SJCRH30 (cell line): Measurements from ENCODE around the gene ISG20L2. TPM values are rescaled to one million over a fixed set of nuclear protein-coding genes. Genes with fewer than 3 reads are reported as not detected.

Source experiments
- DNase-seq, 2 experiments: peaks; one replicate each; pipeline ENCODE4 v3.0.0-alpha.2; 2015 to 2020
- H3K27ac ChIP-seq: fragments of 250-450 bp; sonication (Bioruptor Pico); 2 replicates; pipeline ENCODE4 v1.5.1; 2020; ENCODE audit warnings: mild to moderate bottlenecking, moderate library complexity
- H3K27me3 ChIP-seq: fragments of 250-450 bp; sonication (Bioruptor Pico); 2 replicates; pipeline ENCODE4 v1.5.1; 2020; ENCODE audit warnings: mild to moderate bottlenecking, moderate library complexity
- H3K36me3 ChIP-seq: fragments of 250-450 bp; sonication (Bioruptor Pico); 2 replicates; pipeline ENCODE4 v1.5.1; 2020; ENCODE audit warnings: mild to moderate bottlenecking, moderate library complexity
- H3K4me1 ChIP-seq: fragments of 250-450 bp; sonication (Bioruptor Pico); 2 replicates; pipeline ENCODE4 v1.5.1; 2020; ENCODE audit warnings: mild to moderate bottlenecking, moderate library complexity
- H3K4me3 ChIP-seq: fragments of 250-450 bp; sonication (Bioruptor Pico); 2 replicates; pipeline ENCODE4 v1.5.1; 2020; ENCODE audit warnings: mild to moderate bottlenecking, moderate library complexity
- H3K9me3 ChIP-seq: fragments of 250-450 bp; sonication (Bioruptor Pico); replicated peaks from 2 replicates; pipeline ENCODE4 v1.5.1; 2020; ENCODE audit warnings: mild to moderate bottlenecking, moderate library complexity
- total RNA-seq: library from RNA; depleted of rRNA; stranded (reverse); fragments of >200 nt; shearing (Covaris generic); gene quantifications from 2 replicates; pipeline ENCODE4 v1.2.3, GENCODE V29; 2014

ISG20L2 gene
- total RNA-seq, 1 experiment from 2014 or later = 33.7 TPM

DNA sequence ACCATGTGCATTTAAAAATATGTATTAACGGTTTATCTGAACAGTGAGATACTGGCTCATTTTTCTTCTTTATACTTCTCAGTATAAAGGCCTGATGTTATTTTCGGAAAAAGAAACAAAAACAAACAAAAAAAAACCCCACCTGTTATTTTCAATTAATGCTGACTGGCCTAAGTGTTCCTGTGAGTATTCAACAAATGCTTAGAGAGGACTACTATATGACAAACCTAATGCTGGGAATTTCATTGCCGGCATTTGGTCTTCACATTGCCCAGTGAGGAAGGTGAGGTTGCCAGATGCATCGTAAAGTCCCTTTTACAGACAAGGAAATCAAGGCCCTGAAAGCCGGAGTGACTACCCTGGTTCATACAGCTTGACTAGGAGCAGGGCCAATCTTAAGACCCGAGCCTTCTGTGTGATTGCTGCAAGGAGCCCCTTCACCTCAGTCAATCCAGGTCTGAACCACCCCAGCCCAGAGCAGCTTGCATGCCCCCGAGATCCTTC, 11.7 kb upstream of the ISG20L2 start:
- Histone ChIP-seq H3K4me1 (peaks cover 8% of the 10 kb centered on the region; the same call in 1 of the 2 replicates), H3K27me3 (no peaks in the 10 kb centered on the region), H3K4me3 (peak overlapping the region; percentile 81), H3K27ac (peak overlapping the region; percentile 66), H3K36me3 (peaks cover 16% of the 10 kb centered on the region; the same call in 1 of the 2 replicates), H3K9me3 (no peaks in the 10 kb centered on the region)
- DNase-seq = peak in 1 of 2 experiments; percentile 51

DNA sequence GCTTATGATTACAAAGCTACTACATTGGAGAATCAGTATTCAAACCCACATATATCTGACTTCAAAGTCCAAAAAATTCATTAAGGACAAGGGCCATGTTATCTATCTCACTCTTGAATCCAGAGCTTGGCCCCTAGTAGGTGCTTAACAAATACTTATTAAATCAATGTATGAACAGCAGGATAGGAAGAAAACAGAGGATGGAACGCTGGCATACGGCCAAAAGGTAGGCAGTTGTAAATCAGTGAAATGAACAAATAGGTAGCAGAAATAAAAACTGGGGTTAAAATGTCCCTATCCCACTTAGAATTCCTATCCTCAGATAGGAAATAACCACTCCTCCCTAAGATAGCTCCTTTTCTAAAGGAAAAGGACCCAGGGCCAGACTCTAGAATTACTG, 10.3 kb upstream of the ISG20L2 start:
- peaks cover 13% of the 10 kb centered on the region; the same call in 1 of the 2 replicates for H3K36me3 ChIP-seq
- H3K4me3 ChIP-seq = no peak overlapping the region

DNA sequence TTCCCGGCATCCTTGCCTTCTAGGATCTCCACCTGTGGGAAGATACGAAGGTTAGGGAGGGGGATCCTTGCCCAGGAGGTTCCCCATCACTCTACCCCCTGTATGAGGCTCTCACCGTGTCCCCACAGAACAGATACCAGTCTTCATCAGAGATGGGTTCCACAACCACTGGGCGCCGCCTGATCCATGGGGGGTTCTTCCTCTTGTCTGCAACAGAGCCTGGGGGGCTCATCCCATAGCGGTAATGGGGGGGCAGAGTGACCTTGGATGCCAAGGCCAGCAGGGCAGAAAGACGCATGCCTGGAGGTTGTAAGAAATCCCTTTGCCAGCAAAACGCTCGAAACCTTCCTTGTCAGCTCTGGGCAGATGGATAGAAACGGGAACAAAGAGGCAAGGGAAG, 9.8 kb upstream of the ISG20L2 start:
- no peak overlapping the region for H3K4me3 ChIP-seq
- H3K27me3 ChIP-seq = no peaks in the 10 kb centered on the region
- H3K27ac ChIP-seq = no peak overlapping the region
- no peaks in the 10 kb centered on the region for H3K9me3 ChIP-seq
- peaks cover 8% of the 10 kb centered on the region; the same call in 1 of the 2 replicates for H3K4me1 ChIP-seq
- no peak for DNase-seq
- peaks cover 11% of the 10 kb centered on the region; the same call in 1 of the 2 replicates for H3K36me3 ChIP-seq

More for the DNA sequence above, 10.3 kb upstream of the ISG20L2 start:
- H3K4me1 ChIP-seq = peaks cover 8% of the 10 kb centered on the region; the same call in 1 of the 2 replicates
- DNase-seq = no peak
- H3K27ac ChIP-seq = no peak overlapping the region
- H3K9me3 ChIP-seq = no peaks in the 10 kb centered on the region
- no peaks in the 10 kb centered on the region for H3K27me3 ChIP-seq

DNA sequence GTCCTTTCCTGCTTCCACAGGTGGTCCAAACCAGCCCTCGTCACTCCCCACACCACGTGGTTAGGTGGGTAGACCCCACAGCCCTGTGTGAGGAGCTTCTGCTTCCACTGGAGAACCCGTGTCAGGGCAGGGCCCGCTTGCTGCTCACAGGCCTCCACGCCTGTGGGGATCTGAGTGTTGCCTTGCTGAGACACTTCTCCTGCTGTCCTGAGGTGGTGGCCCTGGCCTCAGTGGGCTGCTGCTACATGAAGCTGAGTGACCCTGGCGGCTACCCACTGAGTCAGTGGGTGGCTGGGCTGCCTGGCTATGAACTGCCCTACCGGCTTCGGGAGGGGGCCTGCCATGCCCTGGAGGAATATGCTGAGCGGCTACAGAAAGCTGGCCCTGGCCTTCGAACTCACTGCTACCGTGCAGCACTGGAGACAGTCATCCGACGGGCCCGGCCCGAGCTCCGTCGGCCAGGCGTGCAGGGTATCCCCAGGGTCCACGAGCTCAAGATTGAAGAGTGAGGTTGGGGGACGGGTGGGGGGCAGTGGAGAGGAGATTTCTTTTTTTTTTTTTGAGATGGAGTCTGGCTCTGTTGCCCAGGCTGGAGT, 5.5 kb upstream of the ISG20L2 start:
- peaks cover 6% of the 10 kb centered on the region; the same call in 1 of the 2 replicates for H3K36me3 ChIP-seq
- no peaks in the 10 kb centered on the region for H3K9me3 ChIP-seq
- no peaks in the 10 kb centered on the region for H3K4me1 ChIP-seq

DNA sequence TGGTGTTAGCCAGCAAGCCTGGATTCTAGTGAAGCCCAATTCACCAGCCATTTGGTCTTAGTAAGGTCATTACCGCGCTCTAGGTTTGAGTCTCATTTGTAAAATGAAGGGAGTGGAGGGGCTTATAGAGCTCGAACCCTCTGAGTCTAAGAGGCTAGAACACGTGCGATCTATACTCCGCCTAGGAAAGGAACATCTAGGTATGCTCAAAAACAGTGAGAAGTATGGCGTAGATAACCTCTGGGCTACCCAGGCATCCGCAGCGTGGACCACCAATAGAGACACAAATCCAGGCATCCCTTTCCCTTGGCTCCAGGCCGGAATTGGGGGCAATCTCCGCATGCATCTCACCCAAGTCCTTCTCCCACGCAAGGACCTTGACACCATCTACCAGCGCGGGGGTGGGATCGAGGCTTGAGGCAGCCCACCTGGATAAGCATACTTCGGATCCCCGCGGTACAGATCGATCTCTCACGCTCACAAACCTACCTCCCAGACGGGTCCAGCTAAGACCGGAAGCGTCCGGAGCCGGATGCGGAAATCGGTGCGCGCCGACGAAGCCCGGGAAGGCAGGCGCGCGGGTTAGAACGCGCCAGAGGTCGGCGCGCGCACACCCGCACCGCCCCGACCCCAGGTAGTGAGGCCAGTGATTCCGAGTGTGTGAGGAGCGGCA, 504 bp downstream of the ISG20L2 start, which contains the start of gene METTL25B:
Gene METTL25B, plus strand, starts transcription at position 544 of the 673 bp plus-strand sequence. CDS start 636 bp downstream, outside the sequence.
- peak within 1 kb of the TSS; percentile 79 for H3K4me3 ChIP-seq
- H3K36me3 ChIP-seq = peaks cover 26% of the 10 kb centered on the region
- DNase-seq = peak; percentile 72 to 79
- no peaks in the 10 kb centered on the region for H3K9me3 ChIP-seq
- no peaks in the 10 kb centered on the region for H3K27me3 ChIP-seq
- H3K4me1 ChIP-seq = peaks cover 12% of the 10 kb centered on the region
- peak within 1 kb of the TSS; percentile 51 for H3K27ac ChIP-seq

More for the DNA sequence above, 5.5 kb upstream of the ISG20L2 start:
- Histone ChIP-seq H3K27ac (no peak overlapping the region), H3K27me3 (no peaks in the 10 kb centered on the region), H3K4me3 (no peak overlapping the region)
- DNase-seq = no peak

DNA sequence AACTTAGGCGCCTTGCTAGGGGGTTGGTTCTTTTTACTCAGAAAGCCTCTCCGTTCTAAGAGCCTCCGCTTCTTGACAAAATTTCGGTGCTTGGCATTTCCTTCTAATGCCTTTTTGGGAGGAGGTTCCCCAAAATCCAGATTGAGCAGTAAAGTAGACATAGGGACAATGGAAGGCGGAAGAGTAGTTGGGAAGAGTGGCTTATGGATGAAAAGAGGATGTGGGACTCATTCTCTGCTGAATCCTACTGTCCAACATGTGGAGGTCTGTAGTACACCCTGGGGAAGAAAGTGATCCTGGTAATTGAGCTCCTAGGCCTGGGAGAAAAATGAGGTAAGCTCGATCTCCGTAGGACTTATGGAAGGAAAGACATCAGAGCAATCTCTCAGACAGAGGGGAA, 1.1 kb downstream of the ISG20L2 start:
- H3K36me3 ChIP-seq = peaks cover 31% of the 10 kb centered on the region
- no peak for DNase-seq
- no peaks in the 10 kb centered on the region for H3K27me3 ChIP-seq
- H3K27ac ChIP-seq = no peak overlapping the region
- no peaks in the 10 kb centered on the region for H3K9me3 ChIP-seq
- H3K4me1 ChIP-seq = peaks cover 12% of the 10 kb centered on the region
- H3K4me3 ChIP-seq = peak overlapping the region; percentile 79

DNA sequence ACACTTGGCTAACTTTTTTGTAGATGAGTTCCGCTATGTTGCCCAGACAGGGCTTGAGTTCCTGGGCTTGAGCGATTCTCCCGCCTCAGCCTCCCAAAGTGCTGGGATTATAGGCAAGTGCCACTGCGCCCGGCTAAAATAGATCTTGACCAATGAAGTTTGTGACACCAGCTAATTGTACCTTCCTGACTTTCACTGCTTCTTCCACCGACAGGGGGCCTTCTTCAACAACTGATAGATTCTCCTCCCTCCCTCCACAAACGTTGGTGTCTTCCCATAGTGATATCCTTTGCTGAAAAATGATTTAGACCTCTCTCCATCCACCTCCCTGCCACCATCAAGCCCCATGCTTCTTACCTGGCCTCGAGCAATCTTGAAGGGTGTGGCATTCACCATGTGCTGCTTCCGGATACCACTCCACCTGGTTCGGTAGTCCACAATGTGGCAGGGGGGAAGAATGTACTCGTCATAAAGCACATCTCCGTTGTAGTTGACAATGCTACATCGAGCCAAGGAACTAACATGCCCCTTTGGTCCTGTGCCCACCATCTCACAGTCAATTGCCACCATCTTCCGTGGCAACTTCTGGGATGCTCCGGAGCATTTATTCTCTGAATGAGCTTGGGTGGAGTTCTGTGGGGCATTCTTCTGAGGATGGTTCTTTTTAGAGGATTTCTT, 1.9 kb downstream of the ISG20L2 start:
- H3K27me3 ChIP-seq = no peaks in the 10 kb centered on the region
- no peak overlapping the region for H3K4me3 ChIP-seq
- no peak overlapping the region for H3K27ac ChIP-seq
- H3K4me1 ChIP-seq = peaks cover 12% of the 10 kb centered on the region
- no peaks in the 10 kb centered on the region for H3K9me3 ChIP-seq
- peaks cover 34% of the 10 kb centered on the region for H3K36me3 ChIP-seq
- DNase-seq = peak; percentile 32 to 48

DNA sequence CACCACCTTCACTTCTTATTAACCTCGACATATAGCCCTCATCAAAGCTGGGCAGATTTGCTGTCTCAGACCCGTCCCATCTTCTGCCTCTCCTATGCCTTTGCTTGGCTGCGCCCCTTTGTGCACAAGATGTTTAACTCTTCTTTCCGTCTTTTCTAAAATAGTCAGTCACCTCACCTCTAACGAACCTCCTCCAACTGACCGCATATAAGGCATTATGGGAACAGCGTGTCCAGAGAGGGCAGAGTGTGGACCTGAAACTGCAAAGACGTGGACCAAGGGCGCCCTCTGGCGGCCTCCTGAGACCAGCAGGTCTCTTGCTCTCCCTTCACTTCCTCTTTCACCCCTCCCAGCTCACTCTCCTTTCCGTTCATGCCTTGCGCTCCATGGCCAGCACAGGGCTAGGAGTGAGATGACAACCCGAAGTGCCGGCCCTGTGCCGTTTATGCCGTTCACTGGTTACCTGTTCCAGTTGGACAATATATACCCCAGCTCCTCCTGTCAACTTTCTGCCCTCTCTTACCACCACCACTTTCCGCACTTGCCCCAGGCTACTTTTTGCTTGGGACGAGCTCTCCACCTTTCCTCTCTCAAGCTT, 2.8 kb downstream of the ISG20L2 start:
- Histone ChIP-seq H3K4me1 (peaks cover 12% of the 10 kb centered on the region), H3K36me3 (peaks cover 37% of the 10 kb centered on the region), H3K9me3 (no peaks in the 10 kb centered on the region), H3K27me3 (no peaks in the 10 kb centered on the region), H3K4me3 (peak overlapping the region; percentile 11), H3K27ac (no peak overlapping the region)
- DNase-seq = peak; percentile 80 to 92

DNA sequence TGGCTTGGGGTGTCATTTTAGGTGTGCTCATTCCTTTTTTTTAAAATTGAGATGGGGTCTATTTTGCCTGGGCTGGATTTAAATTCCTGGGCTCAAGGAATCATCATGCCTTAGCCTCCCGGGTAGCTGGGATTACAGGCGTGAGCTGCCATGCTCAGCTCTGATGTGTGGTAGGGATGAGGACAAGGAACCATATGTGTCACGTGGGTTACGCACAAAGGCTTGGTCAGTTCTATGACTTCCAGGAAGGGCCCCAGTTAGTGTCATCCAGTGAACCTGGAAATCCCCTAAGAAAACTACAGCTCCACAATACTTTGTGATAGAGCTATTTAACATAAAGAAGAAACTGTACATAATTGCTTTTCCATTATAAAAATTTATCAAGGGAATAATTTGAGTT, 7.0 kb downstream of the ISG20L2 start:
- no peak for DNase-seq

DNA sequence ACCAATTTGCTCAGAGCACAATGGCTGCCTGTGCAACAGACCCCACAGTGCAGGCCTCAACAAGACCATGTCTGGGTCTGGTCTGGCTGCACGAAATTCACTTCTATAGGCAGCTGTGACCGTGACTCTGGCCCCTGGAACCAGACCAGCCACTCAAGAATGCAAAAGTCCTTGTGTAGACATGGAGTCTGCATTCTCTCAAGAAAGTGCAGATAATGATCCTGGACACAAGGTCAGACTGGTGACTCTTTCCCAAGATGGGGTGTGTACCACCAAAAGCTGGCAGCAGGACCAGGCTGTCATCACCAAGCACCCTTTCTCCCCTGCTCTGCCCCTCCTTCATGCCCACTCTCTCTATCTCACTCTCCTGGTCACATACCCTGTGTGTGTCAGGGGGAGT, 7.4 kb downstream of the ISG20L2 start:
- H3K27ac ChIP-seq = no peak overlapping the region
- peaks cover 5% of the 10 kb centered on the region; the same call in 1 of the 2 replicates for H3K4me1 ChIP-seq
- no peaks in the 10 kb centered on the region for H3K27me3 ChIP-seq
- no peak overlapping the region for H3K4me3 ChIP-seq
- H3K9me3 ChIP-seq = no peaks in the 10 kb centered on the region
- no peak for DNase-seq
- H3K36me3 ChIP-seq = peaks cover 33% of the 10 kb centered on the region

More for the DNA sequence above, 7.0 kb downstream of the ISG20L2 start:
- no peaks in the 10 kb centered on the region for H3K9me3 ChIP-seq
- peaks cover 34% of the 10 kb centered on the region for H3K36me3 ChIP-seq
- peaks cover 6% of the 10 kb centered on the region for H3K4me1 ChIP-seq
- no peak overlapping the region for H3K4me3 ChIP-seq
- H3K27ac ChIP-seq = no peak overlapping the region
- H3K27me3 ChIP-seq = no peaks in the 10 kb centered on the region

DNA sequence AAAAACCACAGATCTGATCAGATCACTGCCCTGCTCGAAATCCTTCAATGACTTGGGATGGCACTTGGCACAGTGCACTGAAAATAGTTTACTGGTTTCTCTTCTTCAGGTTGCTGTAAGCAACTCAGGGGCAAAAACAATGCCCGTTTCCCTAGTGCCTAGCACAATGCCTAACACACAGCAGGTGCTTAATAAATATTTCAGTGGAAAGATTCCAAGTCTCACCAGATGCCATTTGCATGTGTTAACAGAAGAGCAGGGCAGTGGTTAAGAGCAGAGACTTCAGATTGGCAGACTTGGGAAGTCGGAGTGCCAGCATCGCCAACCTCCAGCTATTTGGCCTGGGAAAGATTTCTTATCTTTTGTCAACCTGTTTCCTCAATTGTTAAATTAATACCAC, 11.2 kb downstream of the ISG20L2 start:
- H3K36me3 ChIP-seq = peaks cover 5% of the 10 kb centered on the region; the same call in 1 of the 2 replicates
- no peaks in the 10 kb centered on the region for H3K4me1 ChIP-seq
- no peak overlapping the region for H3K27ac ChIP-seq
- H3K4me3 ChIP-seq = no peak overlapping the region
- no peaks in the 10 kb centered on the region for H3K9me3 ChIP-seq
- DNase-seq = no peak
- H3K27me3 ChIP-seq = no peaks in the 10 kb centered on the region

DNA sequence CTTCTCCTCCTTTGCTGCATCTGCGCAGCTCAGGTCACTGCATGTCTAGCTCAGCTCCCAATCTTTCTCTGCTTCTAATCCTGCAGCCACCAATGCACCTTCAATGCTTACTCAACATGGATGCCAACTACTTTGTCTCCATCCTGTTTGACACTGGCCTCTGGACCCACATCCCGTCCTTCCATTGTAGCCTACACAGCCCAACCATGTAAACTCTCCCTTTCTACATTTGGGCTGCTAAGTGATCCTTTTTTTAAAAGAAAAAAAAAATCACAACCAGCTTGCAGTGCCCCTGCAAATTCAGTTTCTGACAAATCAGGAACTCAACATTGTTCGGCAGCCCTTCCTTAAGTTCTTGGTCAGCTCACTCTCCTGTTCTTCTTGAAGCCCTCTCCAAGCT, 13.7 kb downstream of the ISG20L2 start:
- Histone ChIP-seq H3K4me1 (peaks cover 3% of the 10 kb centered on the region; the same call in 1 of the 2 replicates), H3K9me3 (no peaks in the 10 kb centered on the region), H3K36me3 (no peaks in the 10 kb centered on the region), H3K27me3 (no peaks in the 10 kb centered on the region), H3K27ac (no peak overlapping the region), H3K4me3 (no peak overlapping the region)
- no peak for DNase-seq

DNA sequence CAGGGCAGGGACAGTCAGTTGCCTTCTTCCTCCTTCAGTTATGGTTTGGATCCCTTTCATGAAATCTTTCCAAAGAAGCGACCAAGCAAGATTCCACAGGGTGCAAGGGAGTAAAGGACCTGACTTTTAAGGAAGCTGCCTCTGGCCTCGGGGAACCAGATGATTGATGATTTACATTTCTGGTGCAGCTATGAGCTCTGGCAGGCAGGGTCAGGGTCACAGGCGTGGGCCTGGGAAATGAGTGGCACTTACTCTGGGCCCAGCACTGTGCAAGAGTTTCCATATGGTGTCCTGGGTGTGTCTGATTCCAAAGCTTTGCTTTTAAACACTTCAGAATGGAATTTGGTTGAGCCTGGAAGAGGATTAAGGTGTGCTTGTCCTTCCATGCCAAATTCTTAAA, 15.9 kb downstream of the ISG20L2 start:
- Histone ChIP-seq H3K36me3 (no peaks in the 10 kb centered on the region), H3K27me3 (no peaks in the 10 kb centered on the region), H3K4me1 (peaks cover 6% of the 10 kb centered on the region; the same call in 1 of the 2 replicates), H3K9me3 (no peaks in the 10 kb centered on the region), H3K4me3 (no peak overlapping the region), H3K27ac (no peak overlapping the region)
- no peak for DNase-seq

DNA sequence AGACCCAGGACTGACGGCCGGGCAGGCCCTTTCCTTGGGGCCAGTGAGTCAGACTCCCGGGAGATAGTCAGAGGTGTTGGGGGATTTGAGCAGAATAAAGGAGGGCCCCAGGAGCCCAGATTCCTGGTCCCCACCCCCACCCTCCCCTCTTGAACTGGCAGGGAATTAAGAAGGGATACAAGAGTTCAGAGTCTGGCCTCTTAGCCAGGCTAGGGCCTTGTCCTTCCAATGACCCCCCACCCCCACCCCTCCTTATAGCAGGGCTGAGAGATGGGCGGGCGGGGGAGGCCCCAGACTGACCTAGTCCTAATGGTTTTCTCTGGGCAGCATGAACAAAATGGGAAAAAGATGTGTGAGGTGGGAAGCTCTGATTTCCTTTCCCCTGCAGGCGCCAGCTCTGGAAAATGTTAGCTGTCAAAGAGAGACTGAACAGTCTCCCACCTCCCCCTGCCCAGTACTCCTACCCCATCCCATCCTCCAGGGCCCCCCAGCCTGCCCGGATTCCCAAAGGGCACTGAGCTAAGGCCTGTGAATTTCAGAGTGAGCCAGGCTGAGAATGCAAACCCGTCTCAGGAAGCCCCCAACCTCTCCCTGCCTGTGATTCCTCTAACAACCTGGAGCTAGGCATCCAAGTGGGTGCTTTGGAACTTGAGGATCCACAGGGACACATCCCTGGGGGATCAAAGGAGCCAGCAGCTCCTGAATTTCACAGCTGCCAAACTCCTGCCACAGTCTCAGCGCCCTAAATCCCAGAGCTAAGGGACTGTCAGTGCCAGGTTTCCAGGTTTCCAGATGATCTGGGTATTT, 17.4 kb downstream of the ISG20L2 start:
- no peak for DNase-seq
- peaks cover 6% of the 10 kb centered on the region; the same call in 1 of the 2 replicates for H3K4me1 ChIP-seq
- H3K27ac ChIP-seq = no peak overlapping the region
- H3K4me3 ChIP-seq = no peak overlapping the region
- no peaks in the 10 kb centered on the region for H3K27me3 ChIP-seq
- no peaks in the 10 kb centered on the region for H3K36me3 ChIP-seq
- H3K9me3 ChIP-seq = no peaks in the 10 kb centered on the region
